GM18520 (cell line): ENCODE data around the gene FSTL4.

Experiments
- ATAC-seq: cut with Tn5 transposase; IDR thresholded peaks from one replicate; pipeline ENCODE4 v1.9.1; 2021; ENCODE audit not compliant: unreplicated experiment

FSTL4 gene

DNA sequence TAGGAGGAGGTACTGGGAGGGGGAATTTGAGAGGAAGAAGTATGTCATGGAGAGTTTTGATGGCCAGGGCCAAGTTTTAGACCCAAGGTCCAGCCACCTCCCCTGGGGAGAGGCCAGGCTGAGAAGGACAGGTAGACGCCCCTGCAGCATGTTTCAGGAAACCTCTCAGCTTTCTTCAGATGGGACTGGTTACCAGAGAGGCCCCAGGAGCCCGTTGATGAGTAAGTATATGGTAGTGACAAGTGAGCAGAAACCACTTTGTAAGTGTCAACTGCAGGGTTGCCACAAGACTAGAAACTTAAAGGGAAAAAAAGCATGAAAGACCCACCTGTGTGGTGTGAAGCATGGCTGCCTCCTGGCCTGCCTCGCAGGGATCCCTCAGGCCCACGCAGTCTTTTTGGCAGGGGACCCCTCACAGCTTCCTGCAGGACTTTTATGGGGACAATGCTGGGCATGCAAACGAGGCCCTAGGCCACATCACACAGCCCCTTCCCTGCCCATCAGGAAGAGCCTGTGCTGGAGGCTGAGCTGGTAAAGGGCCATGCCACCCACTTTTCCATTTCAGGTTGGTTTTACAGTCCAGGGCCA is 255.9 kb downstream of the FSTL4 start:
- ATAC-seq, result no peak

DNA sequence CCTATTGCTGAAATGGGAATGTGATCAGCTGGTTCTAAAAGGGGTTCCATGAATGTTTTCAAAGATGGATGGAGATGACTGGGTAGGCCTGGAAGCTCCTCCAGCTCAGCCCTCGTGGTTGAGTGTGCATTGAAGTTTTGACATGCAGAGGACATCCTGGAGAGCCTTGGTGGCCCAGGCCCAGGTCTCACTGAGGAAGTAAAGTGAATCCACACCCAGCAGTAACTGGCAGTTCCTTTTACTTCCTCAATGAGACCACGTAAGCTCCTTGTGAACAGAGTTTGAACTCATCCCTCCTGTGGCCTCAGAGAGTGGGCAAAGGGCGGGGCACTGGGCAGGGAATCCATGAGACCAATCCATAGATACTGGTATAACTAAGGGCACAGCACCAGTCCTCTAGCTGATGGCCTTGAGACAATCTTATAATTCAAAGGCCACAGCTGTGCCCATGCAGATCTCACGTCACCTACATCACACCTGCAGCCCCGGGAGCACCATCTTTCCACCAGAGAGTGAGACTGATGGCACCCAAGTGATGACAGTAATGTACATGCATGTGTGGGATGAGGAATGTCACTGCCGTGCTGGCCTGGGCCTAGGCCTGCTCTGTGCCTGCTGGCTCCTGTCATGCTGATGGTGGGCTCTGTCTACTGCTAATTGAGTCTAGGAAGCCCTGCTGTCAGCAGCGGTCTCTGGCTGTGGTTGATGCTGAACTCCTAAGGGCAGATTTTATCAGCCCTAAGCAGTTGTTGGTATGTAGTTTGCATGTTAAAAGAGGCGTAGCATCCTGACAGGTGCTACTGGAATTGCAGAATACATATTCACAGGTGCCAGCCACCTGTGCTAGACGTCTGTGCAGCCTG is 257.8 kb downstream of the FSTL4 start:
- ATAC-seq, result no peak

DNA sequence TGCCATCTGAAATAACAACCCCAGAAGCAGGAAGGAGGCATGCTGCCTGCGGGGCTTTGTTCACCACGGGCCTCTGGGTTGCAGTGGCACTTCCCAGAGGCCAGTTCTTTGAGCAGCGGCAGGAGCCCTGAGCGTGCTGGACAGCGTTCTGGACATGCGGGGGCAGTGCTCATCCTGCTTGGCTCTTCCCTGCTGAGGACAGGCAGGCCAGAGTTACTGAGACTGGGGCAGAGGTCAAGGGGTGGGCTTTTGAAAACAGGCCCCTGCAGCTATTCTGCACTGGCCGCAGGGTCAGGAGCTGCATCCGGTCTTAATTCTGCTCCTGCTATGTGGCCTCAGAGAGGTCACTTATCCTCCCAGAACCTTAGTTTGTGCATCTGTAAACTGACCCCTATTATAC is 258.6 kb downstream of the FSTL4 start:
- ATAC-seq, result no peak

DNA sequence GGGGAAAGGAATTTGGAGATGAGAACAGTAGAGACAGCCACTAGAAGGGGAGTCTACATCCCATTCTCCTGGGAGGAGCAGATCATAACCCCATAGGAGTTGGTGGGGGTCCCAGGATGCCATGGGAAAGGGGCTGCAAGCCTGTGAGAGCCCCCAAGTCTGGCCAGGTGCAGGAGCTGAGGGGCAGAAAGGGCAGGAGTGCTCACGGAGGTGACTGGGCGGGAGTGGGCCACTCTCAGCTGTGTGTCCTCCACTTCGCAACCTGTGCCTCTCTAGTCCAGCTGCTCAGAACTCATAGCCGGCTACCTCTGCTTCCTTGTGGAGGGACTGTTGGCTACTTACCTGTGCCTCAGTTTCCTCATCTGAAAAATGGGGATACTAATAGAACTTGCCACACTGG is 263.9 kb downstream of the FSTL4 start:
- no peak for ATAC-seq

DNA sequence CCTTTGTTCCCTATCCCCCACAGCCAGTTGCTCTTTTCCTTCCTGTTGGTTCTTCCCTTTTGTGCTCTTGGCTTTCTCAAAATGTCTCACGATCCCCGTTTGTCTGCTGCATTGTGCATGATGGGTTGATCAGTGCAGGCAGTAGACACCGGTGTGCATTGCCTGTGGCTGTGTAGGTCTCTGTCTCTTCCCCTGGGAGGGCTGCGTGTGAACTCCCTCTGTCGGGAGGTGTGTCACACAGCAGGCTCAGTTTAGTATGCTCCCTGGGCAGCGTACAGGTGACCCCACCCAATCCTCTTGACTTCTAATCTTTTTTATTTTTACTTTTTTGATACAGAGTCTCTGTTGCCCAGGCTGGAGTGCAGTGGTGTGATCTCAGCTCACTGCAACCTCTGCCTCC is 265.3 kb downstream of the FSTL4 start:
- ATAC-seq, result no peak

DNA sequence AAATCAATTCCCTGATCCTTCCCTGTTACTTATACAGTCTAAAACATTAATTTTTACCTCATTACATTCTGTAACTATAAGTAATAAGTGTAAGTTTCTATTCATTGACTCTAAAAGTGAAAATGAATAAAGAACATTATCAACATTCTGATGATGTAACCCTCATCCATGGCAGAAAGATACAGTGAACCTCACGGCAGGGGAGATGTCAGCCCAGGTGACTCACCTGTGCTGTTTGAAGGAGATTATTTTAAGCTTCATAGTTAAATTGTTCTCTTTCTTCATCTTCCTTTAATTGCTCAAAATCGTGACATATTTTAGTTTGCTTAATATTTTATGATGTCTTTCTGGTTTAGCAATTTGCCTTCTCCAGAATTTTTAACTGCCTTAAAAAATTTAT is 268.1 kb downstream of the FSTL4 start:
- no peak for ATAC-seq

DNA sequence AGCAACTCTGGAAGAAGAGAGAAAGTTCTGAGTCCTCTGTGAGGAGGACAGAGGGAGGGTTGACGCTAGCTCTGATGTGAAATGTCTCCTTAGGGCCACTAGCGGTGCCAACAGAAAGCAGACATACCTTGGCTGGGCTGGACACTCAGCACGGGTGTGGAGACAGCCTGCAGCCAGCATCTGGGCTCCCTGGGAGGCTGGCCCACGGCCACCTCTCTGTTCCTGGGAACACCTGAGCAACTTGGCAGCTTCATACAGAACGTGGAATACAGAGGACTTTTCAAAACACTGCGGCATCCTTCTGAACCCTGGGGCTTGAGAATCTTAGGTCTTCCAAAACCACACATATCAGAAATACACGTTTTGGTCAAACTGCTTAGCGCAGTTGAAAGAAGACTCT is 269.1 kb downstream of the FSTL4 start:
- no peak for ATAC-seq

DNA sequence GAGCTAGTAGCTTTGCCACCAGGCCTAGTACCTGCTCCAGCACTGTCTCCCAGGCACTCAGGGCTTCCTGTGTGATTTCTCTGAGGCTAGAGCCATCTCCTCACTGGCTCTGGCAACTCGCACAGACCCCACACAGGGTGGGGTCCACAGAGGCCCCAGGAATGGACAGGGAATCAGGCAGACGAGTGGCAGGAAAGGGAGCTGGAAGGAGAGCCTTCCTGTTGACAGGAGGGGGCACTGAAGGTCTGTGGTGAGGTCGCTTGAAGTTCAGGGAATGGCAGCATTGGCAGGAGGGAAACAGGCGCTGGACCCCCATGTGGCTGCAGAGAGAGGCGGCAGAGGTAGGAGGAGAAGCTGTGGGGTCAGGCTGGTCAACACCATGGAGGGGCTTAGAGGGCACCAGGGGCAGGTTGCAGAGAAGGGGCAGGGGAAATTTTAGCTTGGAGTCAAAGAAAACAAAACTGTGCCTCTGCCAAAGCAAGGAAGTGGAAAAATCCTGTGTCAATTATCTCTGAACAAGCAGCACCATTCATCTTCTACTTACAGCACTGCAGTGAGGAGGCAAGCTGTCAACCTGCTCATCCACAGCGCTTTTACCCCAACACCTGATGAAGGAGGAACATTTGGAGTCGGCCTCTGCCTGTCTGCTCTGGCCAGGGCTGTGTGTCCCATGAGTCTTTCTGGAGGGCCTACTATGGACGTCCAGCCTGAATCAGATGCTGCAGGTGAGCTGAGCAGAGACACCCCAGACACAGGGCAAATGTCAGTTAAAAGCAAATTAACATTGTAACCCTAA is 270.2 kb downstream of the FSTL4 start:
- no peak for ATAC-seq

DNA sequence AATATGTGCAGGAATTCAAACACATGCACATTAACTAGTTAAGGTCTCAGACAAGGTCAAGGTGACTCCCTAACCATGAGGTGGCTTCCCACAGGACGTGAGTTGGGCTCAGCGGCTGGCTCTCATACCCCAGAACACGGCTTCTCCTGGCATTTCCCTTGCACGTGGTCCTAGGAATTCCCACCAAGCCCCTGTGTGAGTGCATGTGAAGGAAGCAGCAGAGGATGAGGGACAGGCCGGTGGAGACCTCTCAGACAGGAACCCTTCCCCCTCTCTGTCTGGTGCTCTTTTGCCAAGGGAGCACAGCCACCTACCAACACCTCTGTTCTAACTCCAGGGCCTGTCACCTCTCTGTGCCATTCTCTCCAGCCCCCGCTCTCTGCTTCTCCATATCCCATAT is 271.0 kb downstream of the FSTL4 start:
- ATAC-seq, result no peak

DNA sequence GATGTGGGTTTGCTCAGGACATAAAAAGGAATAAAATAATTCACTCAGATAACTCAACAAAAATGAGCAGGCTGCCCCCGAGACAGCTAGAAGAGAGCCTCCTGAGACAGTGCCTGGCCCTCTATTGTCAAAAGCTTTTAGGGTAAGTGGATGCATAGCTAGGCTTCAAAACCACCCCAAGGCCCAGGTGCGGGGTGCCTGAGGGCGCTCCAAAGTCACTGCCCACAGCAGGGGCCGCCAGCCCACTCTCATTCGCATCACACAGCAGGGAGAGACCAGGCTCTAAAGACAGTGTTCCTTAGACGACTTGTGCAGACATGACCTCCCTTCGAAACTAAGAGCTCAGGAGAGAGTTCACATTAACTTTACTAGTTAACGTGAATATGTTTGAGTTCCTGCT is 271.5 kb downstream of the FSTL4 start:
- ATAC-seq, result no peak

DNA sequence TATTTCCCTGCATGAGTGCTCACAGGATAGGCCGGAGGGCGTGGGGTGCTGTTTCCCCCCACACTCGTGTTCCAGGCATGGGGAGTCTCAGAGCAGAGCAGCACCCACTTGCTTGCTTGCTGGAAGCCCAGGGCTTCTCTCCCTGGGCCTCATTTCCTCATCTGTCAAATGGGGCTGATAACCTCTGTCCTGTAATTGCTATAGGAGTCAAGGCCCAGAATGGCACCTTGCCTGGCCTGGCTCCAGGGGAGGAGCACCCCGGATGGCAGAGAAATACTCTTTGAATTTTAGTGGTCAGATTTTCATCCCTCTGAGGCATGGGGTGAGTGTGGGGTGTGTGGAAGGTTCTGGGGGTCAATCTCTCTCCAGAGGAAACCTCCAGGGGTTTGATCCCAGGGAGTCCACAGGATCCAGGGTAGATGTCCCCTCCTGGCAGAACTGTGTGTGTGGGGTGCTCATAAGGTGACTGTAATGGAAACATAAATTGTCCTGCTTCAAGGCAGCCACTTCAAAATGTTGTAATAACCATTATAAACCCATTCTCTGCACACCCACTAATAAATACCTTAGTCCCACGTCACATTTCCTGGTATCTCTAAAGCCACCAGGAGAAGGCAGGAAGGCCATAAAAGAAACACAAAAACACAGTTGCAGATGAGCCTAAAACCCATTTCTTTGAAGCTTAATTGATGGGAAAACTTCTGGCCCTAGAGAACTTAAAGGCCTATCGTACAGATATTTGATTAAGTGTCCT is 272.2 kb downstream of the FSTL4 start:
- no peak for ATAC-seq

DNA sequence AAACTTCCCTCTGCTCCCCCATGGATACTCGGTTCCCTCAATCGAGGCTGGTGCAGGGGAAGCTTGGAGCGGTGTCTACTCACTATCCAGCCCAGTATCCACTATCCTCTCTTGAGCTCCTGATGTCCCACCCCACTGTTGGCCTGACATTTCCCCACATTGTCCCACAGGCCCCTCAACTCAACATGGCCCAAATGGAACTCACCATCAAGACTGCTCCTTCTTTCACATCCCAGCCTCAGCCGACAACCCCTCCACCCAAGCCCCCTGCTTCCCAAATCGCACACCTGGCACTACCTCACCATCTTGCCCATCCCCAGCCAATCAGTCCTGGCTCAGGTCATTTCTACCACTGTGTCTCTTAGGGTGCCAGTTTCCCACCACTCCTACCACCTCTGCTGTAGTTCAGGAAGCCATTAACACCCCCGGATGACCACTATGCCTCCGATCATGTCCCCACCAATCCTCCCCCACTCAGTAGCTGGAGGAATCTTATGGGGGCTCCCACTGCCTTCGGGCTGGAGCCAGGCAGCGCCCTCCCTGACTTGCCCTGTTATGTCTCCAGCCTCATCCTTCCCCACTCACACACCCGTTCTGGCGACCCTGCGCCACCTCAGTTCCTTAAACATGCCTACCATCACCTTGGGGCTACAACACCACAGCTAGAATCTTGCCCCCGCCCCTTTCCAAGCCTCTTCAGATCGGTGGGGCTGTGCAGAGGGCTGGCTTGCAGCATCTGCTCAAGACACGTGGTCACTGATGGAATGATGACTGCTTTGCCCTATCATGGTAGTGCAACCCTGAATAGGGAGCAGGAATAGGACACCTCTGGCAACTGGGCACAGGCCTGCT is 273.6 kb downstream of the FSTL4 start:
- no peak for ATAC-seq

DNA sequence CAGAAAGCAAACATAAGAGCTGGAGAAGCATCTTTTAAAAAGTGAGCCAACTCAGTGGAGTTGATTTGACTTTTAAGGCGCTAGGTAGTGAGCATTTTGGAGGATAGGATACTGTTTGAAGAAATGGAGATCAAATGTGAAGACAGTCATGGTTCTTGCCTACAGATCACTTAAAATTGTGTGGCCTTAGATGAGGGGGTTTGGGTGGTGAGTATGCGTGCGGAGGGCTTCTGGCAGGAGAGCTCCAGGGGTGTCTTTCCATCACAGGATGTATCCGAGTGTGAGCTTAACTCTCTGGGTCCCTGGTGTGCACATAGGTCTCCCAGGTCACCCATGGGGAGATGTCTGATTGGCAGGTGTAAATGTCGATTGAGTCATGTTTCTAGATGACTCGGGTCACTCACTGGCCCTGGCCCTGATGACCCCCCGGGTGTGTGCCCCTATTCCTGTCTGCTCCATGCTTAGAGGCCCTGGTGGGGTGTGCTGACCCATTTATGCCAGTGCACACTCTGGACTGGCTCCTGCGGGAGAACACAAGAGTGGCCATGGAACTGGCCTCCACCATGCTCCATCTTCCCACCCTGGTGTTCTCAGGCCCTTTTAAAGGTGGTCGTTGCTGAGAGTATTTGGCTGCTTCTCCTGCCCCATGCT is 274.4 kb downstream of the FSTL4 start:
- ATAC-seq, result no peak

DNA sequence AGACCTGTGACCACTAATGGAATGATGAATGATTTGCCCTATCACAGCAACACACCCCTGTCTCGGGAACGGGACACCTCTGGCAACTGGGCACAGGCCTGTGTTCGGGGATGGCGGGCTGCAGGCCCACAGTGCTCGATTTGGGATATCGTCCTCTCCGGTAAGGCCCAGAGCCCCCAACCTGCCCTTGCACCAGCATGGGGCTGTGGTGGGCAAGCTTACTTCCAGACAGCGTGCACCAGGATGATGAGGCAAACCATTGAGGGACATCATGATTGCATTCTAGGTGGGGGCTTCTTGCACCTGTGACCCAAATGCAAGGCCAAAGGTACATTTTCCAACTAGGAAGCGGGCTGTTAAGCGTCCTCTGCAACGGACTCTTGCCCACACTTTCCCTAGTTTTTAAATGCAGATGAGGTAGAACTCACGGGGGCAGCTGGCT is 275.4 kb downstream of the FSTL4 start:
- ATAC-seq, result no peak

DNA sequence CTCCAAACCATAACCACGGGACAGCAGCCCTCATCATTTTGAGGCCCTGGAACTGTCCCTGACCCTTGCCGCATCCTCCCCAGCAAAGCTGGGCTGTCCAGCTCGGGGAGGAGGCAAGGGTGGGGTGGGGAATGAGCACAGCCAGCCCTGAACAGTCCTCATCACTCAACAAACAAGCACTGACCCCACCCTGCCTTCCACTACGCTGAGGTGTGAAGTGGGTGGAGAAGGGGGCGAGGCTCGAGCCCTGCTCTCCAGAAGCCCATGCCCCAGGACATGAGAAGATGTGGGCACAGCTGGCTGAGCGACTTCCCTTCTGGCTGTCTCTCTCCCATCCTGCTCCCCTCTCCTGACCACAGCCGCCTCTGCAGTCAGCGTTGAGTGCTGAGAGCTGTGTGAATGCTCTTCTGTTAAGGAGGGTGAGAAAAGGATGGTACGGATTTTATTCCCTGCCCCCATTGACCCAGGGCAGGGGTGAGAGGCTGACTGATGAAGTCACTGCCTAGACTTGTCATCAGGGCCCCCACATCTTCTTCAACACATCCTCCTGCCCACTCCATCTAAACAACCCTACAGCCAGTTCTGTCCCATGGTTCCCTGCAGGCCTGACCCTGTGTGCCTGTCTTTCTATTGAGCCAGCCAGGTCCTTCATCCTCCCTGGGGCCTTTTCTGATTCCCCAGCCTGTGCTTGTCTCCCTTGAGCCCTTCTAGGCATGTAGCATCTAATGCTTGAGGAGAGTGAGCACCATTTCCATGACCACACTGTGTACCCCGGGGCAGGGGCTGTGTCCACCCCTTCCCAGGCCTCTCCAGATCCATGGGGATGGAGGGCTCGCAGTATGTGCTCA is 276.0 kb downstream of the FSTL4 start:
- no peak for ATAC-seq

DNA sequence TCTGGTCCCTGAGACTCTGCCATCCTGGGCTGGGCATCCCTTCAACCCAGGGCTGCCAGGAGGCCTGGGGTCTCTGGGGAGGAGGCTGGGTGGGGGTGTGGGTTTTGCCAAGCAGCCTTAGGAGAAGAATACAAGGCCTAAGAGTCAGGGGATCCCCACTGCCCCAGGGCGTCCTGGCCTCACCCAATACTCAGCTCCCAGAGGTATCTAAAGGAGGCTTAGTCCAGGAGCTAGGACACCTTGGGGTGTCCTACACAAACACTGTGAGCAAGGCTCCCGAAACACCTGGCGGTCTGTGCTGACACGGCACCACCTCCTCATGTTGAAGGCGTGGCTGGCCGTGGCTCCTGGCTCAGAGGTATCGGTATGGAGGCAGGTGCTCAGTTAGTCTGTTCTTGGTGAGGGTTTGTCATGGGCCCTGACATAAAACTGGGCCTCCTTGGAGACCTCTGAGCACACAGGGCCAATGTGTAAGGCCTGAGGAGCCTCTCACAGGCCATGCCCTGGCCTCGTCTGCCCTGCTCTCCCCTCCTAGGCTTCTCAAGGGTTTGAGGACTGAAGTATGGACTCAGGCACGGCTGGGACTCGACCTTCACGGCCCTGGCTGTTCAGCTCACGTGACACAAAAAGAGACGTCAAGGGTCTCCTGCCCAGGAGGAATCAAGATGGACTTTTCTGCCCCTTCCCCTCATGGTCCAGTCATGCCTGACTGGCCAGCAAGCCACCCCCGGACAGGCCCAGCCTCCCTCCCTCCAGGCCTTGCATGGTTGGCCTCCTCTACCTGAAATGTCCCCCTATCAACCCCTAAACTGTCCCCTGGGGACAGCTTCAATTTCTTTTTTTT is 277.3 kb downstream of the FSTL4 start:
- no peak for ATAC-seq

DNA sequence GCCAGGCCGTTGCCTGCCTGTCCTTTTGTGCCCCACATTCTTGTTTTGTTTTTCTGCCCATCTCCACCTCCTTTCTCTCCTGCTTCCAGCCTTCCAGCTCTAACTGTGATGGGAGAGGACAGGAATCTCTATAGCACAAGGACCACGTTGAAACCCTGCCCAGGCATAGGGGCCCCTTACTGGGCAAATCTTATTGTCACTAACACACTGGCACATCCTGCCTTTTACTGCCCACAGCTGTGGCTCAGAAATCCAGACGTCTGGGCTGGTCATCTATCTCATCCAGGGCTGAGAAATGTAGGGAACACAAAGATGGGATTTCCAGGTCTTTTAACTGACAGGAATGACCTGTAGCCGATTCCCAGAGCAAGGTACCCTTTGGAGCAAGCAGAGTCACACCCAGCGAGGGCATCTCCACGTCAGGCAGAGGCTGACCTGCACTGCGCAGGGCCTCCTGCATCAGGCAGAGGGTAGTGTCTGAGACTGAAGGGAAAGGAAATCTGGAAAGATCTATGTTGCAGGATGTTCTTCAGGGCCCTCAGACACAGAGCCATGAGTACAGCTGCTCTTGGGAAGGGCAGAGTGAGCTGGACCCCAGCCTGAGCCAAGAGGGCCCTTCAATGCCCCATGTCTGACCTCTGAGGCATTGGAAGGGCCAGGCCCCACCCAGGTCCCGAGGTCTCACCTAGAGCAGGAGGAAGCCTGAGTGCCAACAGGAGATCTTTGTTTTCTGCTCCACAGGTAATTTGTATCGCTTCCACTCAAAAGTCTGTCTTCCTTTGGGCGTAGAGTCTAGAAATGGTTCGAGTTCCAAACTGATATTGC is 278.8 kb downstream of the FSTL4 start:
- ATAC-seq, result no peak
